Liver (tissue), 9 donors: ENCODE results near the gene SLC25A6. TPM values are rescaled to one million over a fixed set of nuclear protein-coding genes. Genes with fewer than 3 reads are reported as not detected.

Experiments used
- DNase-seq: peaks from one replicate; pipeline ENCODE4 v3.0.0-alpha.2; 2017; ENCODE audit warnings: low spot score
- H3K27ac ChIP-seq, 2 donors: one replicate each; pipeline ENCODE4 v1.7.0; 2013; ENCODE audit warnings: inconsistent platforms in 2 of 2, low read length in 2 of 2, control low read depth in 1 of 2, low read depth in 1 of 2, mild to moderate bottlenecking in 1 of 2
- H3K27me3 ChIP-seq, 4 donors: one replicate each; pipeline versions ENCODE4 v1.6.1 to v1.7.0; 2013; ENCODE audit warnings: low read length in 3 of 4, inconsistent platforms in 1 of 4, mild to moderate bottlenecking in 1 of 4, moderate library complexity in 1 of 4; ENCODE audit not compliant: control insufficient read depth in 4 of 4, insufficient read depth in 4 of 4
- H3K36me3 ChIP-seq, 4 donors: one replicate each; pipeline versions ENCODE4 v1.6.1 to v1.7.0; 2013; ENCODE audit warnings: low read length in 3 of 4, mild to moderate bottlenecking in 3 of 4, low read depth in 1 of 4, moderate library complexity in 1 of 4; ENCODE audit not compliant: control insufficient read depth in 4 of 4, insufficient read depth in 3 of 4
- H3K4me1 ChIP-seq, 4 donors: one replicate each; pipeline versions ENCODE4 v1.6.1 to v1.7.0; 2013; ENCODE audit warnings: low read length in 3 of 4, mild to moderate bottlenecking in 3 of 4, moderate library complexity in 1 of 4; ENCODE audit not compliant: control insufficient read depth in 4 of 4, insufficient read depth in 4 of 4
- H3K4me3 ChIP-seq, 3 donors: one replicate each; pipeline versions ENCODE4 v1.6.1 to v1.7.0; 2013; ENCODE audit warnings: low read length in 3 of 3, control low read depth in 1 of 3, low read depth in 1 of 3, mild to moderate bottlenecking in 1 of 3
- H3K9ac ChIP-seq, 2 donors: one replicate each; pipeline ENCODE4 v1.7.0; 2013; ENCODE audit warnings: low read length in 2 of 2, mild to moderate bottlenecking in 2 of 2, moderate library complexity in 2 of 2, control low read depth in 1 of 2, low read depth in 1 of 2
- H3K9me3 ChIP-seq, 4 donors: one replicate each; pipeline versions ENCODE4 v1.6.1 to v1.7.0; 2013; ENCODE audit warnings: low read length in 3 of 4; ENCODE audit not compliant: control insufficient read depth in 4 of 4
- ATF3 ChIP-seq: IDR thresholded peaks from 2 replicates; pipeline ENCODE4 v1.6.1; 2016; ENCODE audit warnings: antibody characterized with exemption
- CTCF ChIP-seq: fragments of 150-350 bp; IDR thresholded peaks from 2 replicates; pipeline ENCODE4 v1.5.1; 2017; ENCODE audit warnings: improper control_type of control experiment, low read depth, low read length; ENCODE audit not compliant: missing input control
- EGR1 ChIP-seq, 2 donors: IDR thresholded peaks; 2 replicates each; pipeline ENCODE4 v1.6.1; 2016 to 2018; ENCODE audit warnings: antibody characterized with exemption in 2 of 2, low read depth in 2 of 2
- FOXA1 ChIP-seq: IDR thresholded peaks from 2 replicates; pipeline ENCODE4 v1.6.1; 2016; ENCODE audit warnings: antibody characterized with exemption
- FOXA2 ChIP-seq: IDR thresholded peaks from 2 replicates; pipeline ENCODE4 v1.6.1; 2016; ENCODE audit warnings: antibody characterized with exemption
- GABPA ChIP-seq, 2 donors: IDR thresholded peaks in 1 of 2; conservative IDR thresholded peaks in 1 of 2; 2 replicates each; pipeline ENCODE4 v1.6.1; 2016; ENCODE audit warnings: antibody characterized with exemption in 2 of 2, mild to moderate bottlenecking in 1 of 2, moderate library complexity in 1 of 2
- HNF4A ChIP-seq, 2 donors: conservative IDR thresholded peaks; 2 replicates each; pipeline ENCODE4 v1.6.1; 2016; ENCODE audit warnings: antibody characterized with exemption in 2 of 2, mild to moderate bottlenecking in 2 of 2
- HNF4G ChIP-seq: IDR thresholded peaks from 2 replicates; pipeline ENCODE4 v1.6.1; 2016; ENCODE audit warnings: antibody characterized with exemption
- JUND ChIP-seq, 2 donors: IDR thresholded peaks; 2 replicates each; pipeline ENCODE4 v1.6.1; 2016; ENCODE audit warnings: antibody characterized with exemption in 2 of 2
- NR2F2 ChIP-seq: IDR thresholded peaks from 2 replicates; pipeline ENCODE4 v1.6.1; 2016; ENCODE audit warnings: antibody characterized with exemption
- RAD21 ChIP-seq, 2 donors: IDR thresholded peaks; 2 replicates each; pipeline ENCODE4 v1.6.1; 2016; ENCODE audit warnings: antibody characterized with exemption in 2 of 2, mild to moderate bottlenecking in 2 of 2
- RXRA ChIP-seq, 2 donors: IDR thresholded peaks; 2 replicates each; pipeline ENCODE4 v1.6.1; 2017 to 2018; ENCODE audit warnings: antibody characterized with exemption in 2 of 2, mild to moderate bottlenecking in 1 of 2
- SP1 ChIP-seq: IDR thresholded peaks from 2 replicates; pipeline ENCODE4 v1.6.1; 2018; ENCODE audit warnings: antibody characterized with exemption, mild to moderate bottlenecking
- TAF1 ChIP-seq: conservative IDR thresholded peaks from 2 replicates; pipeline ENCODE4 v1.6.1; 2016; ENCODE audit warnings: antibody characterized with exemption, mild to moderate bottlenecking
- YY1 ChIP-seq: IDR thresholded peaks from 2 replicates; pipeline ENCODE4 v1.6.1; 2016; ENCODE audit warnings: antibody characterized with exemption, mild to moderate bottlenecking
- ZBTB33 ChIP-seq: IDR thresholded peaks from 2 replicates; pipeline ENCODE4 v1.6.1; 2016; ENCODE audit warnings: antibody characterized with exemption
- WGBS: extraction: QIAGEN DNeasy Blood & Tissue Kit; methylation state at CpG from one replicate; pipeline ENCODE4 v1.1.7; 2013; 5-methylcytosine and 5-hydroxymethylcytosine counted together
- polyA plus RNA-seq, 2 donors: library from polyadenylated mRNA; stranded (reverse) in 1 of 2; unstranded in 1 of 2; fragments of 200-250 nt in 1 of 2; fragments of >200 nt in 1 of 2; fragmentation: Nextera tagmentation in 1 of 2; extraction: Ambion mirVana in 1 of 2; gene quantifications; one replicate each; pipeline versions ENCODE4 v1.2.1 to v1.2.3, GENCODE V29; 2013 to 2015
- total RNA-seq, 2 donors: library from RNA; depleted of rRNA; stranded (reverse); fragments of >200 nt; gene quantifications; one replicate each; pipeline ENCODE4 v1.2.3, GENCODE V29; 2014
- TF ChIP-seq, protein P1 (sequence below): IDR thresholded peaks from 2 replicates; pipeline ENCODE4 v1.6.1; 2016; ENCODE audit warnings: antibody characterized with exemption
- TF ChIP-seq, protein P2 (sequence below): IDR thresholded peaks from 2 replicates; pipeline ENCODE4 v1.6.1; 2016; ENCODE audit warnings: antibody characterized with exemption, mild to moderate bottlenecking
- donor health status: healthy.
- donor health status: healthy.
- donor health status: healthy.
- donor health status: healthy.
- donor health status: healthy.

SLC25A6 gene
- total and polyA plus RNA-seq, 4 donors, result 44.8 to 110 (median 64.0) TPM

- no peak overlapping the region for H3K9ac ChIP-seq
- WGBS, result 98% methylated on average over 12 of the region's 12 CpGs
- peaks cover 12 to 53% (median 20%) of the 10 kb centered on the region in 4 donors for H3K36me3 ChIP-seq
- H3K4me1 ChIP-seq, result no peaks in the 10 kb centered on the region
- no peaks in the 10 kb centered on the region for H3K27me3 ChIP-seq
- DNase-seq, result no peak
- no peak for TF ChIP-seq HNF4A (conservative IDR thresholded peaks at IDR 0.05)
- TF ChIP-seq, protein P1, sequence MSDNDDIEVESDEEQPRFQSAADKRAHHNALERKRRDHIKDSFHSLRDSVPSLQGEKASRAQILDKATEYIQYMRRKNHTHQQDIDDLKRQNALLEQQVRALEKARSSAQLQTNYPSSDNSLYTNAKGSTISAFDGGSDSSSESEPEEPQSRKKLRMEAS, result no peak
- TF ChIP-seq SP1, result no peak
- TF ChIP-seq GABPA (IDR thresholded peaks at IDR 0.05 in 1 of 2, conservative IDR thresholded peaks at IDR 0.05 in 1 of 2), result no peak
- TF ChIP-seq ATF3, result no peak
- no peak for TF ChIP-seq ZBTB33
- TF ChIP-seq JUND (IDR thresholded peaks at IDR 0.05), result no peak
- no peak for TF ChIP-seq EGR1 (IDR thresholded peaks at IDR 0.05; ENCODE audit: low read depth in 2 of 2)
- TF ChIP-seq, protein P2, sequence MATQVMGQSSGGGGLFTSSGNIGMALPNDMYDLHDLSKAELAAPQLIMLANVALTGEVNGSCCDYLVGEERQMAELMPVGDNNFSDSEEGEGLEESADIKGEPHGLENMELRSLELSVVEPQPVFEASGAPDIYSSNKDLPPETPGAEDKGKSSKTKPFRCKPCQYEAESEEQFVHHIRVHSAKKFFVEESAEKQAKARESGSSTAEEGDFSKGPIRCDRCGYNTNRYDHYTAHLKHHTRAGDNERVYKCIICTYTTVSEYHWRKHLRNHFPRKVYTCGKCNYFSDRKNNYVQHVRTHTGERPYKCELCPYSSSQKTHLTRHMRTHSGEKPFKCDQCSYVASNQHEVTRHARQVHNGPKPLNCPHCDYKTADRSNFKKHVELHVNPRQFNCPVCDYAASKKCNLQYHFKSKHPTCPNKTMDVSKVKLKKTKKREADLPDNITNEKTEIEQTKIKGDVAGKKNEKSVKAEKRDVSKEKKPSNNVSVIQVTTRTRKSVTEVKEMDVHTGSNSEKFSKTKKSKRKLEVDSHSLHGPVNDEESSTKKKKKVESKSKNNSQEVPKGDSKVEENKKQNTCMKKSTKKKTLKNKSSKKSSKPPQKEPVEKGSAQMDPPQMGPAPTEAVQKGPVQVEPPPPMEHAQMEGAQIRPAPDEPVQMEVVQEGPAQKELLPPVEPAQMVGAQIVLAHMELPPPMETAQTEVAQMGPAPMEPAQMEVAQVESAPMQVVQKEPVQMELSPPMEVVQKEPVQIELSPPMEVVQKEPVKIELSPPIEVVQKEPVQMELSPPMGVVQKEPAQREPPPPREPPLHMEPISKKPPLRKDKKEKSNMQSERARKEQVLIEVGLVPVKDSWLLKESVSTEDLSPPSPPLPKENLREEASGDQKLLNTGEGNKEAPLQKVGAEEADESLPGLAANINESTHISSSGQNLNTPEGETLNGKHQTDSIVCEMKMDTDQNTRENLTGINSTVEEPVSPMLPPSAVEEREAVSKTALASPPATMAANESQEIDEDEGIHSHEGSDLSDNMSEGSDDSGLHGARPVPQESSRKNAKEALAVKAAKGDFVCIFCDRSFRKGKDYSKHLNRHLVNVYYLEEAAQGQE, result no peak
- no peak for TF ChIP-seq FOXA2
- TF ChIP-seq CTCF, result no peak
- no peak for TF ChIP-seq HNF4G
- TF ChIP-seq RXRA (IDR thresholded peaks at IDR 0.05), result no peak
- TF ChIP-seq TAF1, result no peak
- no peak for TF ChIP-seq NR2F2
- TF ChIP-seq RAD21 (IDR thresholded peaks at IDR 0.05), result no peak
- TF ChIP-seq FOXA1, result no peak
- TF ChIP-seq YY1, result no peak
- no peaks in the 10 kb centered on the region for H3K9me3 ChIP-seq
- H3K27ac ChIP-seq, result no peak overlapping the region
- no peak overlapping the region for H3K4me3 ChIP-seq
Observed at GRCh38 chrX:1400049-1400448, 8.1 kb upstream of the SLC25A6 start.
